ENCODE results near the gene IAH1.

DNA sequence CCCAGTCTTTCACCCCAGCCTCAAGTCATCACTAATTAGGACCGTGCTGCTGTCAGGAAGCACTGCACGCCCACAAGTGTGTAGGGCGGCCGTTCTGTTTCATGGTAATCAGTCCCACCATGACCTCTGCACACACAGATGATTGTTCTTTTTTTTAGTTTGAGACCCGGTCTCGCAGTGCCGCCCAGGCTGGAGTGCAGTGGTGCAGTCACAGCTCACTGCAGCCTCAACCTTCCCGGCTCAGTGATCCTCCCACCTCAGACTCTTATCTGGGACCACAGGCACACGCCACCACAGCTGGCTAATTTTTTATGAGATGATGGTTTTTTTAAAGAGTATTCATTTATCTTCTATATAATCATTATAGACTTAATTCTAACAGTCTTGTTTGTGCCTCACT lies 1.8 kb upstream of the IAH1 start:
- TF ChIP-seq, protein P1, sequence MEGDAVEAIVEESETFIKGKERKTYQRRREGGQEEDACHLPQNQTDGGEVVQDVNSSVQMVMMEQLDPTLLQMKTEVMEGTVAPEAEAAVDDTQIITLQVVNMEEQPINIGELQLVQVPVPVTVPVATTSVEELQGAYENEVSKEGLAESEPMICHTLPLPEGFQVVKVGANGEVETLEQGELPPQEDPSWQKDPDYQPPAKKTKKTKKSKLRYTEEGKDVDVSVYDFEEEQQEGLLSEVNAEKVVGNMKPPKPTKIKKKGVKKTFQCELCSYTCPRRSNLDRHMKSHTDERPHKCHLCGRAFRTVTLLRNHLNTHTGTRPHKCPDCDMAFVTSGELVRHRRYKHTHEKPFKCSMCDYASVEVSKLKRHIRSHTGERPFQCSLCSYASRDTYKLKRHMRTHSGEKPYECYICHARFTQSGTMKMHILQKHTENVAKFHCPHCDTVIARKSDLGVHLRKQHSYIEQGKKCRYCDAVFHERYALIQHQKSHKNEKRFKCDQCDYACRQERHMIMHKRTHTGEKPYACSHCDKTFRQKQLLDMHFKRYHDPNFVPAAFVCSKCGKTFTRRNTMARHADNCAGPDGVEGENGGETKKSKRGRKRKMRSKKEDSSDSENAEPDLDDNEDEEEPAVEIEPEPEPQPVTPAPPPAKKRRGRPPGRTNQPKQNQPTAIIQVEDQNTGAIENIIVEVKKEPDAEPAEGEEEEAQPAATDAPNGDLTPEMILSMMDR (IDR thresholded peaks at IDR 0.05 in 8 of 11, conservative IDR thresholded peaks at IDR 0.05 in 3 of 11): no peak
- TF ChIP-seq POLR2A (IDR thresholded peaks at IDR 0.05) (no peak), POLR2AphosphoS5 (IDR thresholded peaks at IDR 0.05) (no peak)
